ENCODE results near the gene CDH4.

Gene CDH4

DNA sequence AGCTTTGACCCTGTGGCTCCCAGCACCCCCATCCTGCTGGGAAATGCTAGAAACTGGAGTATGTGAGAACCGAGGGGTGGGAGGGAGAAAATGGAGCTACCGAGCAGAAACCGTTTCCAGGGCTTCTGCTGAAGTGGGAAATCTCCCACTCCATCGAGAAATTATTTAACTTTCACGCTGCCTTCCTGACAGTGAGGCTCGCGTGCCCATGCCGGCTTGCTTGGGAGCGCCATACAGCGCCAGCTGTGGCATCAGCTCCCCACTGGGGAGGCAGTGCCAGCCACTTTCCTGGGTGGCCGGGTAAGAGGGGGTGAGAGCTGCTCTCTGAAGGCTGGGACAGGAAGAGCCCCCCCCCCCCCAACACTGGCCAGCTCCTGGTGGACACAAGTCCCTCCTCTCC lies 544.7 kb downstream of the CDH4 start:
- Histone ChIP-seq H3K9ac (ENCODE audit: low read depth, low read length) (no peak overlapping the region), H3K27me3 (ENCODE audit: insufficient read depth, low read length, poor library complexity) (no peaks in the 10 kb centered on the region), H3K36me3 (ENCODE audit: insufficient read depth, low read length) (no peaks in the 10 kb centered on the region), H2AFZ (ENCODE audit: low read depth, low read length) (no peak overlapping the region), H3K9me3 (ENCODE audit: insufficient read depth, low read length, severe bottlenecking) (no peaks in the 10 kb centered on the region), H3K27ac (ENCODE audit: low read length) (no peak overlapping the region), H3K4me1 (ENCODE audit: insufficient read depth, low read length) (peaks cover 4% of the 10 kb centered on the region), H3K79me2 (ENCODE audit: insufficient read depth, low read length) (no peaks in the 10 kb centered on the region), H3K4me2 (ENCODE audit: insufficient read depth, low read length) (no peak overlapping the region), H4K20me1 (ENCODE audit: insufficient read depth, low read length) (peaks cover 12% of the 10 kb centered on the region; the same call in 1 of the 2 replicates), H3K4me3 (ENCODE audit: low read depth in 1 of 2, low read length in 2 of 2) (no peak overlapping the region)
- ATAC-seq (ENCODE audit: insufficient read depth, low read depth) (no peak), DNase-seq (no peak)
- TF ChIP-seq, protein P1, sequence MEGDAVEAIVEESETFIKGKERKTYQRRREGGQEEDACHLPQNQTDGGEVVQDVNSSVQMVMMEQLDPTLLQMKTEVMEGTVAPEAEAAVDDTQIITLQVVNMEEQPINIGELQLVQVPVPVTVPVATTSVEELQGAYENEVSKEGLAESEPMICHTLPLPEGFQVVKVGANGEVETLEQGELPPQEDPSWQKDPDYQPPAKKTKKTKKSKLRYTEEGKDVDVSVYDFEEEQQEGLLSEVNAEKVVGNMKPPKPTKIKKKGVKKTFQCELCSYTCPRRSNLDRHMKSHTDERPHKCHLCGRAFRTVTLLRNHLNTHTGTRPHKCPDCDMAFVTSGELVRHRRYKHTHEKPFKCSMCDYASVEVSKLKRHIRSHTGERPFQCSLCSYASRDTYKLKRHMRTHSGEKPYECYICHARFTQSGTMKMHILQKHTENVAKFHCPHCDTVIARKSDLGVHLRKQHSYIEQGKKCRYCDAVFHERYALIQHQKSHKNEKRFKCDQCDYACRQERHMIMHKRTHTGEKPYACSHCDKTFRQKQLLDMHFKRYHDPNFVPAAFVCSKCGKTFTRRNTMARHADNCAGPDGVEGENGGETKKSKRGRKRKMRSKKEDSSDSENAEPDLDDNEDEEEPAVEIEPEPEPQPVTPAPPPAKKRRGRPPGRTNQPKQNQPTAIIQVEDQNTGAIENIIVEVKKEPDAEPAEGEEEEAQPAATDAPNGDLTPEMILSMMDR (IDR thresholded peaks at IDR 0.05; ENCODE audit: borderline replicate concordance, extremely low read depth, low read length, poor library complexity, severe bottlenecking) = no peak
- no peak for TF ChIP-seq EZH2 (IDR thresholded peaks at IDR 0.05; ENCODE audit: borderline replicate concordance, low read depth, low read length, severe bottlenecking)

DNA sequence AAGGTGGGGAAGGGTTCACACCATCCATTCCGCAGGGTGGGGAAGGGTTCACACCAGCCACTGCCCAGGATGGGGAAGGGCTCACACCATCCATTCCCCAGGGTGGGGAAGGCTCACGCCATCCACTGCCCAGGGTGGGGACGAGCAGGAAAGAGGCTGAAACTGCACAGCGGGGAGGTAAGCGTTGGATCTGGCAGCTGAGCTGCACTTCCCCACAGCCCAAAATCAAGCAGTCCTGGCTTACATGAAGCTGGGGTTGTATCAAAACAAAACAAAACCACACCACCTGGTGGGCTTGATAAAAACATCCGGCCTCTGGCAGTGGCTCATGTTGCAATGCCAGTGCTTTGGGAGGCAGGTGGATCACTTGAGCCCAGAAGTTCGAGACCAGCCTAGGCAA lies 545.1 kb downstream of the CDH4 start:
- peak; percentile 89 for ATAC-seq (ENCODE audit: insufficient read depth, low read depth)
- DNase-seq = peak; percentile 56
- TF ChIP-seq, protein P1 (IDR thresholded peaks at IDR 0.05; ENCODE audit: borderline replicate concordance, extremely low read depth, low read length, poor library complexity, severe bottlenecking) = peak; percentile 53
- TF ChIP-seq EZH2 (IDR thresholded peaks at IDR 0.05; ENCODE audit: borderline replicate concordance, low read depth, low read length, severe bottlenecking) = no peak
- H3K4me1 ChIP-seq (ENCODE audit: insufficient read depth, low read length) = peaks cover 4% of the 10 kb centered on the region
- H3K9ac ChIP-seq (ENCODE audit: low read depth, low read length) = no peak overlapping the region
- H4K20me1 ChIP-seq (ENCODE audit: insufficient read depth, low read length) = peaks cover 12% of the 10 kb centered on the region
- no peak overlapping the region for H3K4me3 ChIP-seq (ENCODE audit: low read depth in 1 of 2, low read length in 2 of 2)
- H3K4me2 ChIP-seq (ENCODE audit: insufficient read depth, low read length) = no peak overlapping the region
- no peaks in the 10 kb centered on the region for H3K36me3 ChIP-seq (ENCODE audit: insufficient read depth, low read length)
- H3K9me3 ChIP-seq (ENCODE audit: insufficient read depth, low read length, severe bottlenecking) = no peaks in the 10 kb centered on the region
- no peaks in the 10 kb centered on the region for H3K79me2 ChIP-seq (ENCODE audit: insufficient read depth, low read length)
- no peak overlapping the region for H2AFZ ChIP-seq (ENCODE audit: low read depth, low read length)
- H3K27me3 ChIP-seq (ENCODE audit: insufficient read depth, low read length, poor library complexity) = no peaks in the 10 kb centered on the region
- H3K27ac ChIP-seq (ENCODE audit: low read length) = no peak overlapping the region

DNA sequence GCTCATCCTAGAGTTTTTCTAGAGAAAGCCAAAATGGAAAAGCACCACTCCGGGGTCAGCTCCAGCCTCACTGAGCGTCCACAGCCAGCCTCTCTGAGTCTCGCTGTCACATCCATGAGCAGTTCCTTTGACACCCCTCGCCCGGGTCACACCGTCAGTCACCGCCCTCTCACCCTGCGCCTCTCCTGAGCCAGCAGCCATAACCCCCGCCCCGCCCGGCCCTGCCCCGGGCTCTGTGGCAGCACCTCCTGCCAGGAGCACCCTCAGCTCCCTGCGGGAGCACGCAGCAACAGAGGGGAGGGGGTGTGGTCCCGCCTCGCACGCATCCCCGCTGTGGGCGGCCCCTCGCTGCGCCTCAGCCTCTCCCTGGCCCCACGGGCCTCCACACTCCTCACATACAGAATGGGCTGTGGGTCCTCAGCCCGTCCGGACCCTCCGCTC lies 545.9 kb downstream of the CDH4 start:
- DNase-seq (no peak), ATAC-seq (ENCODE audit: insufficient read depth, low read depth) (no peak)
- no peak overlapping the region for H3K4me3 ChIP-seq (ENCODE audit: low read depth in 1 of 2, low read length in 2 of 2)
- no peaks in the 10 kb centered on the region for H3K9me3 ChIP-seq (ENCODE audit: insufficient read depth, low read length, severe bottlenecking)
- no peak overlapping the region for H2AFZ ChIP-seq (ENCODE audit: low read depth, low read length)
- no peak overlapping the region for H3K9ac ChIP-seq (ENCODE audit: low read depth, low read length)
- no peaks in the 10 kb centered on the region for H3K79me2 ChIP-seq (ENCODE audit: insufficient read depth, low read length)
- H4K20me1 ChIP-seq (ENCODE audit: insufficient read depth, low read length) = peaks cover 12% of the 10 kb centered on the region
- no peak overlapping the region for H3K4me2 ChIP-seq (ENCODE audit: insufficient read depth, low read length)
- TF ChIP-seq EZH2 (IDR thresholded peaks at IDR 0.05; ENCODE audit: borderline replicate concordance, low read depth, low read length, severe bottlenecking) = no peak
- TF ChIP-seq, protein P1 (IDR thresholded peaks at IDR 0.05; ENCODE audit: borderline replicate concordance, extremely low read depth, low read length, poor library complexity, severe bottlenecking) = no peak
- H3K36me3 ChIP-seq (ENCODE audit: insufficient read depth, low read length) = no peaks in the 10 kb centered on the region
- peaks cover 4% of the 10 kb centered on the region for H3K4me1 ChIP-seq (ENCODE audit: insufficient read depth, low read length)
- no peaks in the 10 kb centered on the region for H3K27me3 ChIP-seq (ENCODE audit: insufficient read depth, low read length, poor library complexity)
- H3K27ac ChIP-seq (ENCODE audit: low read length) = no peak overlapping the region

DNA sequence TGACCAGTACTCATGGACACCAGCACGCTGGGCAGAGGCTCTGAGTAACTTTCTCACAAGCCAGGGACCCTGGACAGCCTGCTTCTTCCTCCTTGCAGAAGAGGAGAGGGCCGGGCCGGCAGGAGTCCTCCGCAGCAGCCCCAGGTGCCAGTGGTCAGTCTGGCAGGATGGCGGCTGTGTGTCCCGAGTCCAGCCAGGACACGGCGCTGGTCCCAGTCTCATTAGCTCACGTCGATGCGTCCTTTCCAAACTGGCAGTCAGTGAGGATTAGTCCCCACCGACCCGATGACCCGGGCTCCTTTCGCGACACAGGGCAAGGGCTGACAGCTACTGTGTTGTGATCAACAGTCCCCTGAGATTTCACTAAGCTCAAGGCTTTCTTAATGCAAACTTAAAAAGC lies 546.6 kb downstream of the CDH4 start:
- H3K27me3 ChIP-seq (ENCODE audit: insufficient read depth, low read length, poor library complexity) = no peaks in the 10 kb centered on the region
- no peak for DNase-seq

More for the DNA sequence above, 546.6 kb downstream of the CDH4 start:
- Histone ChIP-seq H3K4me2 (ENCODE audit: insufficient read depth, low read length) (no peak overlapping the region), H3K4me3 (ENCODE audit: low read depth in 1 of 2, low read length in 2 of 2) (no peak overlapping the region), H3K4me1 (ENCODE audit: insufficient read depth, low read length) (peaks cover 4% of the 10 kb centered on the region), H3K36me3 (ENCODE audit: insufficient read depth, low read length) (no peaks in the 10 kb centered on the region), H4K20me1 (ENCODE audit: insufficient read depth, low read length) (peaks cover 12% of the 10 kb centered on the region), H3K79me2 (ENCODE audit: insufficient read depth, low read length) (no peaks in the 10 kb centered on the region), H3K27ac (ENCODE audit: low read length) (no peak overlapping the region), H3K9ac (ENCODE audit: low read depth, low read length) (no peak overlapping the region), H3K9me3 (ENCODE audit: insufficient read depth, low read length, severe bottlenecking) (no peaks in the 10 kb centered on the region), H2AFZ (ENCODE audit: low read depth, low read length) (no peak overlapping the region)
- ATAC-seq (ENCODE audit: insufficient read depth, low read depth) = no peak
- TF ChIP-seq, protein P1 (IDR thresholded peaks at IDR 0.05; ENCODE audit: borderline replicate concordance, extremely low read depth, low read length, poor library complexity, severe bottlenecking) = no peak
- no peak for TF ChIP-seq EZH2 (IDR thresholded peaks at IDR 0.05; ENCODE audit: borderline replicate concordance, low read depth, low read length, severe bottlenecking)
